Trophoblast cell (in vitro differentiated cells and primary cell): ENCODE data around the gene L3MBTL3.

ENCODE experiments used
- DNase-seq, 2 donors: peaks; one replicate each; pipeline ENCODE4 v3.0.0-alpha.2; 2016
- H2AFZ ChIP-seq: 2 replicates; pipeline ENCODE4 v1.6.1; 2013; ENCODE audit warnings: low read length, moderate library complexity, mild to moderate bottlenecking; ENCODE audit not compliant: insufficient read depth, poor library complexity
- H2AK5ac ChIP-seq: 2 replicates; pipeline ENCODE4 v1.6.1; 2013; ENCODE audit warnings: mild to moderate bottlenecking, low read length
- H2BK120ac ChIP-seq: 2 replicates; pipeline ENCODE4 v1.6.1; 2013; ENCODE audit warnings: low read length, mild to moderate bottlenecking, moderate library complexity; ENCODE audit not compliant: insufficient read depth, poor library complexity
- H2BK12ac ChIP-seq: 2 replicates; pipeline ENCODE4 v1.6.1; 2013; ENCODE audit warnings: mild to moderate bottlenecking, low read length, moderate library complexity
- H2BK5ac ChIP-seq: 2 replicates; pipeline ENCODE4 v1.6.1; 2013; ENCODE audit warnings: low read length, low read depth, moderate library complexity, mild to moderate bottlenecking; ENCODE audit not compliant: poor library complexity
- H3K14ac ChIP-seq: 2 replicates; pipeline ENCODE4 v1.6.1; 2013; ENCODE audit warnings: mild to moderate bottlenecking, low read length
- H3K18ac ChIP-seq: 2 replicates; pipeline ENCODE4 v1.6.1; 2013; ENCODE audit warnings: mild to moderate bottlenecking, low read length
- H3K23ac ChIP-seq: 2 replicates; pipeline ENCODE4 v1.6.1; 2013; ENCODE audit warnings: low read length
- H3K27ac ChIP-seq: 2 replicates; pipeline ENCODE4 v1.5.1; 2013; ENCODE audit warnings: low read depth, mild to moderate bottlenecking, inconsistent platforms, low read length, moderate library complexity
- H3K27me3 ChIP-seq: 2 replicates; pipeline ENCODE4 v1.6.1; 2013; ENCODE audit warnings: inconsistent platforms, mild to moderate bottlenecking, low read length, moderate library complexity; ENCODE audit not compliant: insufficient read depth
- H3K36me3 ChIP-seq, 2 experiments: 1 replicate in 1 of 2; 2 replicates in 1 of 2; pipeline ENCODE4 v1.6.1; 2013; ENCODE audit warnings: low read length in 2 of 2, mild to moderate bottlenecking in 2 of 2, moderate library complexity in 1 of 2; ENCODE audit not compliant: insufficient read depth in 2 of 2, control insufficient read depth in 1 of 2
- H3K4ac ChIP-seq: 2 replicates; pipeline ENCODE4 v1.6.1; 2013; ENCODE audit warnings: low read depth, mild to moderate bottlenecking, low read length, moderate library complexity
- H3K4me1 ChIP-seq, 2 experiments: 1 replicate in 1 of 2; 2 replicates in 1 of 2; pipeline ENCODE4 v1.6.1; 2013; ENCODE audit warnings: low read length in 2 of 2, mild to moderate bottlenecking in 2 of 2, moderate library complexity in 1 of 2; ENCODE audit not compliant: insufficient read depth in 2 of 2, control insufficient read depth in 1 of 2
- H3K4me2 ChIP-seq: 2 replicates; pipeline ENCODE4 v1.6.1; 2013; ENCODE audit warnings: inconsistent platforms, mild to moderate bottlenecking, low read length, moderate library complexity
- H3K4me3 ChIP-seq: 2 replicates; pipeline ENCODE4 v1.5.1; 2013; ENCODE audit warnings: mild to moderate bottlenecking, low read depth, low read length, inconsistent platforms
- H3K79me1 ChIP-seq: one replicate; pipeline ENCODE4 v1.6.1; 2013; ENCODE audit warnings: low read length
- H3K79me2 ChIP-seq: 2 replicates; pipeline ENCODE4 v1.6.1; 2013; ENCODE audit warnings: low read length, mild to moderate bottlenecking; ENCODE audit not compliant: control insufficient read depth, insufficient read depth, poor library complexity
- H3K9ac ChIP-seq: 2 replicates; pipeline ENCODE4 v1.6.1; 2013; ENCODE audit warnings: mild to moderate bottlenecking, low read length
- H3K9me3 ChIP-seq: 2 replicates; pipeline ENCODE4 v1.6.1; 2013; ENCODE audit warnings: low read depth, mild to moderate bottlenecking, control low read depth, inconsistent platforms, low read length; ENCODE audit not compliant: insufficient read depth
- H4K12ac ChIP-seq: 2 replicates; pipeline ENCODE4 v1.6.1; 2013; ENCODE audit warnings: low read depth, mild to moderate bottlenecking, low read length, moderate library complexity
- H4K8ac ChIP-seq: 2 replicates; pipeline ENCODE4 v1.6.1; 2013; ENCODE audit warnings: low read depth, mild to moderate bottlenecking, low read length, moderate library complexity
- H4K91ac ChIP-seq: one replicate; pipeline ENCODE4 v1.6.1; 2013; ENCODE audit warnings: low read depth, mild to moderate bottlenecking, low read length, moderate library complexity
- WGBS: extraction: QIAGEN DNeasy Blood & Tissue Kit; methylation state at CpG from one replicate; pipeline ENCODE4 v1.1.7; 2013; ENCODE audit warnings: missing lambda C conversion rate; ENCODE audit not compliant: insufficient read length, insufficient coverage; ENCODE audit errors: extremely low coverage; 5-methylcytosine and 5-hydroxymethylcytosine counted together

The L3MBTL3 gene

GRCh38 chr6:130129762-130130246 lies 111.4 kb downstream of the L3MBTL3 start:
- H3K4ac ChIP-seq, result no peak overlapping the region
- no peak overlapping the region for H3K27ac ChIP-seq
- no peak overlapping the region for H2BK5ac ChIP-seq
- H4K8ac ChIP-seq, result no peak overlapping the region
- H3K36me3 ChIP-seq, result peaks cover 0 to 3% of the 10 kb centered on the region in 2 experiments
- no peak overlapping the region for H3K18ac ChIP-seq
- no peak overlapping the region for H3K4me2 ChIP-seq
- H2BK120ac ChIP-seq, result no peak overlapping the region
- no peak overlapping the region for H3K4me3 ChIP-seq
- H2AFZ ChIP-seq, result no peak overlapping the region
- WGBS, result no CpG with 5 or more reads among the region's 6 CpGs
- DNase-seq, result no peak
- H3K23ac ChIP-seq, result no peak overlapping the region
- no peak overlapping the region for H2BK12ac ChIP-seq
- H3K14ac ChIP-seq, result no peak overlapping the region
- H3K9me3 ChIP-seq, result no peaks in the 10 kb centered on the region
- H3K79me1 ChIP-seq, result no peaks in the 10 kb centered on the region
- no peak overlapping the region for H3K9ac ChIP-seq
- no peaks in the 10 kb centered on the region for H3K27me3 ChIP-seq
- H4K12ac ChIP-seq, result no peak overlapping the region
- H3K4me1 ChIP-seq, result no peaks in the 10 kb centered on the region
- no peaks in the 10 kb centered on the region for H3K79me2 ChIP-seq
- no peak overlapping the region for H4K91ac ChIP-seq
- H2AK5ac ChIP-seq, result no peak overlapping the region

GRCh38 chr6:130132286-130132701 lies 113.9 kb downstream of the L3MBTL3 start:
- Histone ChIP-seq H2BK12ac (no peak overlapping the region), H3K27ac (no peak overlapping the region), H3K9me3 (no peaks in the 10 kb centered on the region), H2AFZ (no peak overlapping the region), H3K4me3 (no peak overlapping the region), H3K14ac (no peak overlapping the region), H3K79me2 (no peaks in the 10 kb centered on the region), H2AK5ac (no peak overlapping the region), H3K9ac (no peak overlapping the region), H4K8ac (no peak overlapping the region), H3K4me1 (no peaks in the 10 kb centered on the region), H3K4me2 (no peak overlapping the region), H3K4ac (no peak overlapping the region), H3K23ac (no peak overlapping the region), H3K36me3 (peaks cover 0 to 8% of the 10 kb centered on the region in 2 experiments), H3K27me3 (no peaks in the 10 kb centered on the region), H2BK5ac (no peak overlapping the region), H4K91ac (no peak overlapping the region), H3K18ac (no peak overlapping the region), H4K12ac (no peak overlapping the region), H2BK120ac (no peak overlapping the region), H3K79me1 (no peaks in the 10 kb centered on the region)
- no peak for DNase-seq
- WGBS, result no CpG with 5 or more reads among the region's 6 CpGs

- no peak overlapping the region for H2BK5ac ChIP-seq
- H3K79me2 ChIP-seq, result no peaks in the 10 kb centered on the region
- H2AK5ac ChIP-seq, result no peak overlapping the region
- H3K4ac ChIP-seq, result no peak overlapping the region
- H3K23ac ChIP-seq, result no peak overlapping the region
- no peak overlapping the region for H2AFZ ChIP-seq
- H3K4me1 ChIP-seq, result no peaks in the 10 kb centered on the region
- no peak overlapping the region for H2BK12ac ChIP-seq
- no CpG with 5 or more reads among the region's 2 CpGs for WGBS
- no peak overlapping the region for H3K4me2 ChIP-seq
- no peak overlapping the region for H3K9ac ChIP-seq
- no peaks in the 10 kb centered on the region for H3K9me3 ChIP-seq
- no peak overlapping the region for H2BK120ac ChIP-seq
- no peak overlapping the region for H4K8ac ChIP-seq
- no peak overlapping the region for H3K4me3 ChIP-seq
- H4K91ac ChIP-seq, result no peak overlapping the region
- H4K12ac ChIP-seq, result no peak overlapping the region
- H3K18ac ChIP-seq, result no peak overlapping the region
- no peaks in the 10 kb centered on the region for H3K27me3 ChIP-seq
- H3K14ac ChIP-seq, result no peak overlapping the region
- DNase-seq, result no peak
- peaks cover 0 to 8% of the 10 kb centered on the region in 2 experiments for H3K36me3 ChIP-seq
- no peaks in the 10 kb centered on the region for H3K79me1 ChIP-seq
- H3K27ac ChIP-seq, result no peak overlapping the region
Observed at GRCh38 chr6:130134582-130134981, 116.2 kb downstream of the L3MBTL3 start.

- Histone ChIP-seq H3K4ac (no peak overlapping the region), H3K36me3 (peaks cover 0 to 8% of the 10 kb centered on the region in 2 experiments), H3K14ac (no peak overlapping the region), H3K4me1 (no peaks in the 10 kb centered on the region), H3K79me1 (no peaks in the 10 kb centered on the region), H3K9me3 (no peaks in the 10 kb centered on the region), H4K12ac (no peak overlapping the region), H3K18ac (no peak overlapping the region), H3K9ac (no peak overlapping the region), H3K4me3 (no peak overlapping the region), H2BK5ac (no peak overlapping the region), H4K91ac (no peak overlapping the region), H2BK120ac (no peak overlapping the region), H3K79me2 (no peaks in the 10 kb centered on the region), H3K27ac (no peak overlapping the region), H2AFZ (no peak overlapping the region), H3K27me3 (no peaks in the 10 kb centered on the region), H3K4me2 (no peak overlapping the region), H2BK12ac (no peak overlapping the region), H2AK5ac (no peak overlapping the region), H4K8ac (no peak overlapping the region), H3K23ac (no peak overlapping the region)
- WGBS, result no CpG with 5 or more reads among the region's 2 CpGs
- DNase-seq, result no peak
Observed at GRCh38 chr6:130136798-130137197, 118.4 kb downstream of the L3MBTL3 start.
